Uterus (tissue), 4 donors: ENCODE measurements around the gene ELMO1. TPM values are rescaled to one million over a fixed set of nuclear protein-coding genes. Genes with fewer than 3 reads are reported as not detected.

Experiments used
- DNase-seq, 2 donors: peaks; one replicate each; pipeline ENCODE4 v3.0.0-alpha.2; 2019 to 2020
- H3K27ac ChIP-seq, 2 donors: fragments of 200-600 bp; sonication (generic); 1 replicate in 1 of 2; 2 replicates in 1 of 2; pipeline ENCODE4 v1.5.1; 2016 to 2018
- H3K27me3 ChIP-seq, 2 donors: fragments of 200-600 bp; sonication (generic); one replicate each; pipeline ENCODE4 v1.5.1; 2018 to 2019; ENCODE audit warnings: control low read depth in 1 of 2
- H3K36me3 ChIP-seq, 2 donors: fragments of 200-600 bp; sonication (generic); one replicate each; pipeline ENCODE4 v1.5.1; 2019; ENCODE audit warnings: control low read depth in 1 of 2
- H3K4me1 ChIP-seq, 2 donors: fragments of 200-600 bp; sonication (generic); one replicate each; pipeline ENCODE4 v1.5.1; 2018 to 2019; ENCODE audit warnings: control low read depth in 1 of 2
- H3K4me3 ChIP-seq, 2 donors: fragments of 200-600 bp; sonication (generic); 1 replicate in 1 of 2; 2 replicates in 1 of 2; pipeline ENCODE4 v1.5.1; 2018 to 2019; ENCODE audit warnings: mild to moderate bottlenecking in 1 of 2
- H3K9me3 ChIP-seq, 2 donors: fragments of 200-600 bp; sonication (generic); one replicate each; pipeline ENCODE4 v1.5.1; 2019; ENCODE audit warnings: control low read depth in 1 of 2
- CTCF ChIP-seq, 4 experiments: fragments of 200-600 bp in 2 of 4; fragments of 450-650 bp in 2 of 4; sonication (generic) in 2 of 4; IDR thresholded peaks; one replicate each; pipeline ENCODE4 v1.5.1; 2016 to 2019; ENCODE audit warnings: antibody characterized with exemption in 4 of 4, mild to moderate bottlenecking in 2 of 4, moderate library complexity in 1 of 4
- POLR2A ChIP-seq, 2 donors: fragments of 450-650 bp; IDR thresholded peaks; one replicate each; pipeline ENCODE4 v1.6.1; 2016; ENCODE audit warnings: antibody characterized with exemption in 2 of 2, mild to moderate bottlenecking in 1 of 2, moderate library complexity in 1 of 2
- intact Hi-C: fragments of 100-400 bp; cut with DNase I; formaldehyde crosslinking; loops from one replicate; pipeline ENCODE4 v1.15.1; 2023; ENCODE audit warnings: low total_unique reads
- total RNA-seq, 4 donors: library from RNA; depleted of rRNA in 3 of 4; stranded (reverse); fragments of >200 nt in 3 of 4; gene quantifications; one replicate each; pipeline versions ENCODE4 v1.1.0 to v1.2.4, GENCODE V29; 2014 to 2023
- donor health status: DM: yes; HTN: yes; CAD: no.

Gene ELMO1
- total RNA-seq, 4 donors from 2014 or later, result 37.9 to 64.7 (median 55.5) TPM

GRCh38 chr7:37194943-37195342 is 253.7 kb downstream of the ELMO1 start:
- H3K9me3 ChIP-seq, result no peaks in the 10 kb centered on the region
- H3K36me3 ChIP-seq, result no peaks in the 10 kb centered on the region
- H3K4me1 ChIP-seq, result no peaks in the 10 kb centered on the region
- TF ChIP-seq POLR2A (IDR thresholded peaks at IDR 0.05), result no peak
- no peak for TF ChIP-seq CTCF (IDR thresholded peaks at IDR 0.05)
- H3K27ac ChIP-seq, result no peak overlapping the region
- intact Hi-C loops, result loop anchor here (10.0 kb wide), 1 partner anchor 210 kb away; no protein-coding TSS in a partner anchor
- no peak for DNase-seq
- H3K4me3 ChIP-seq, result no peak overlapping the region
- H3K27me3 ChIP-seq, result no peaks in the 10 kb centered on the region

GRCh38 chr7:37193775-37194135 is 254.9 kb downstream of the ELMO1 start:
- no peaks in the 10 kb centered on the region for H3K36me3 ChIP-seq
- DNase-seq, result no peak
- no peaks in the 10 kb centered on the region for H3K4me1 ChIP-seq
- intact Hi-C loops, result loop anchor here (10.0 kb wide), 1 partner anchor 209 kb away; no protein-coding TSS in a partner anchor
- TF ChIP-seq POLR2A (IDR thresholded peaks at IDR 0.05) (no peak), CTCF (IDR thresholded peaks at IDR 0.05) (no peak)
- H3K27me3 ChIP-seq, result no peaks in the 10 kb centered on the region
- no peak overlapping the region for H3K4me3 ChIP-seq
- no peak overlapping the region for H3K27ac ChIP-seq
- no peaks in the 10 kb centered on the region for H3K9me3 ChIP-seq

- no peak overlapping the region for H3K4me3 ChIP-seq
- intact Hi-C loops, result loop anchor here (10.0 kb wide), 1 partner anchor 208 kb away; no protein-coding TSS in a partner anchor
- no peaks in the 10 kb centered on the region for H3K36me3 ChIP-seq
- no peak overlapping the region for H3K27ac ChIP-seq
- no peaks in the 10 kb centered on the region for H3K27me3 ChIP-seq
- no peaks in the 10 kb centered on the region for H3K4me1 ChIP-seq
- no peaks in the 10 kb centered on the region for H3K9me3 ChIP-seq
- TF ChIP-seq POLR2A (IDR thresholded peaks at IDR 0.05) (no peak), CTCF (IDR thresholded peaks at IDR 0.05) (no peak)
- no peak for DNase-seq
Observed at GRCh38 chr7:37193087-37193774, 255.4 kb downstream of the ELMO1 start.

- intact Hi-C loops, result loop anchor here (10.0 kb wide), 1 partner anchor 207 kb away; no protein-coding TSS in a partner anchor
- no peak overlapping the region for H3K4me3 ChIP-seq
- H3K27me3 ChIP-seq, result no peaks in the 10 kb centered on the region
- H3K36me3 ChIP-seq, result no peaks in the 10 kb centered on the region
- H3K27ac ChIP-seq, result no peak overlapping the region
- no peaks in the 10 kb centered on the region for H3K9me3 ChIP-seq
- TF ChIP-seq CTCF (IDR thresholded peaks at IDR 0.05) (no peak), POLR2A (IDR thresholded peaks at IDR 0.05) (no peak)
- no peak for DNase-seq
- H3K4me1 ChIP-seq, result no peaks in the 10 kb centered on the region
Observed at GRCh38 chr7:37191797-37192196, 256.9 kb downstream of the ELMO1 start.

GRCh38 chr7:37187179-37187578 is 261.5 kb downstream of the ELMO1 start:
- no peak for DNase-seq
- intact Hi-C loops, result loop anchor here (10.0 kb wide), 1 partner anchor 222 kb away; no protein-coding TSS in a partner anchor
- Histone ChIP-seq H3K27ac (no peak overlapping the region), H3K27me3 (no peaks in the 10 kb centered on the region), H3K4me1 (no peaks in the 10 kb centered on the region), H3K9me3 (no peaks in the 10 kb centered on the region), H3K4me3 (no peak overlapping the region), H3K36me3 (no peaks in the 10 kb centered on the region)
- no peak for TF ChIP-seq CTCF (IDR thresholded peaks at IDR 0.05)
- no peak for TF ChIP-seq POLR2A (IDR thresholded peaks at IDR 0.05)
